ENCODE data around the gene IRF2BPL. TPM values are rescaled to one million over a fixed set of nuclear protein-coding genes. Genes with fewer than 3 reads are reported as not detected.

Gene IRF2BPL
- 8.3 and 14.8 TPM in 2 replicates for total RNA-seq

GRCh38 chr14:77028384-77029231 is at the start of gene IRF2BPL:
Gene IRF2BPL, minus strand, starts transcription at chr14:77028708. Its CDS starts 916 bp downstream, at chr14:77027792.

Other genes starting within 250 kb of the IRF2BPL start
- gene ANGEL1, start 215.8 kb downstream of the IRF2BPL start, total RNA-seq: 6.3 and 7.9 TPM in 2 replicates
- not detected in 2 replicates for gene LRRC74A, start 202.3 kb downstream of the IRF2BPL start, total RNA-seq
- gene CIPC, start 69.5 kb upstream of the IRF2BPL start, total RNA-seq: 13.3 and 13.4 TPM in 2 replicates
- gene ZDHHC22, start 113.1 kb upstream of the IRF2BPL start, total RNA-seq: 0.09 TPM in 1 of 2 replicates, not detected in the other
- 0.72 and 0.75 TPM in 2 replicates for gene TMEM63C, start 153.1 kb upstream of the IRF2BPL start, total RNA-seq
- gene NGB, start 242.5 kb upstream of the IRF2BPL start, total RNA-seq: not detected in 2 replicates

Measured in endothelial cell of coronary artery (primary cell).